ENCODE results near the gene RBM19.

RBM19 gene

GRCh38 chr12:113880988-113881962 is 84.8 kb downstream of the RBM19 start:
- no peak for DNase-seq (ENCODE audit: low read depth in 2 of 2)

- no peak for DNase-seq (ENCODE audit: low read depth in 2 of 2)
These were observed 85.8 kb downstream of the RBM19 start for GRCh38 chr12:113880326-113880725.

GRCh38 chr12:113879658-113880057 is 86.5 kb downstream of the RBM19 start:
- DNase-seq (ENCODE audit: low read depth in 2 of 2) = no peak

GRCh38 chr12:113877607-113878006 is 88.5 kb downstream of the RBM19 start:
- no peak for DNase-seq (ENCODE audit: low read depth in 2 of 2)

- no peak for DNase-seq (ENCODE audit: low read depth in 2 of 2)
These were observed 90.0 kb downstream of the RBM19 start for GRCh38 chr12:113876160-113876559.

- no peak for DNase-seq (ENCODE audit: low read depth in 2 of 2)
These were observed 90.4 kb downstream of the RBM19 start for GRCh38 chr12:113875691-113876090.

- no peak for DNase-seq (ENCODE audit: low read depth in 2 of 2)
These were observed 91.0 kb downstream of the RBM19 start for GRCh38 chr12:113874999-113875561.

- DNase-seq (ENCODE audit: low read depth in 2 of 2) = no peak
These were observed 91.8 kb downstream of the RBM19 start for GRCh38 chr12:113874326-113874725.

- DNase-seq (ENCODE audit: low read depth in 2 of 2) = no peak
These were observed 92.4 kb downstream of the RBM19 start for GRCh38 chr12:113873740-113874139.

GRCh38 chr12:113870890-113871289 is 95.2 kb downstream of the RBM19 start:
- no peak for DNase-seq (ENCODE audit: low read depth in 2 of 2)

GRCh38 chr12:113870035-113870434 is 96.1 kb downstream of the RBM19 start:
- DNase-seq (ENCODE audit: low read depth in 2 of 2) = no peak

- no peak for DNase-seq (ENCODE audit: low read depth in 2 of 2)
These were observed 97.8 kb downstream of the RBM19 start for GRCh38 chr12:113868365-113868764.

- no peak for DNase-seq (ENCODE audit: low read depth in 2 of 2)
These were observed 98.9 kb downstream of the RBM19 start for GRCh38 chr12:113867258-113867657.

- DNase-seq (ENCODE audit: low read depth in 2 of 2) = no peak
These were observed 99.6 kb downstream of the RBM19 start for GRCh38 chr12:113866496-113866895.

- no peak for DNase-seq (ENCODE audit: low read depth in 2 of 2)
These were observed 102.7 kb downstream of the RBM19 start for GRCh38 chr12:113863455-113863845.

GRCh38 chr12:113862590-113863454 is 103.3 kb downstream of the RBM19 start:
- no peak for DNase-seq (ENCODE audit: low read depth in 2 of 2)

GRCh38 chr12:113861708-113862312 is 104.3 kb downstream of the RBM19 start:
- no peak for DNase-seq (ENCODE audit: low read depth in 2 of 2)

- no peak for DNase-seq (ENCODE audit: low read depth in 2 of 2)
These were observed 105.2 kb downstream of the RBM19 start for GRCh38 chr12:113860950-113861349.

- DNase-seq (ENCODE audit: low read depth in 2 of 2) = no peak
These were observed 105.9 kb downstream of the RBM19 start for GRCh38 chr12:113860059-113860820.

GRCh38 chr12:113858841-113859386 is 107.2 kb downstream of the RBM19 start:
- no peak for DNase-seq (ENCODE audit: low read depth in 2 of 2)

- DNase-seq (ENCODE audit: low read depth in 2 of 2) = no peak
These were observed 108.8 kb downstream of the RBM19 start for GRCh38 chr12:113857371-113857770.
